H1 (cell line): Measurements from ENCODE around the gene GPX7. TPM values are rescaled to one million over a fixed set of nuclear protein-coding genes. Genes with fewer than 3 reads are reported as not detected.

ENCODE experiments used
- CHD7 ChIP-seq: fragments of 300-600 bp; sonication (generic); IDR thresholded peaks from 2 replicates; pipeline ENCODE4 v1.7.1; 2012; ENCODE audit warnings: low read length, moderate library complexity, mild to moderate bottlenecking, inconsistent platforms; ENCODE audit not compliant: insufficient replicate concordance
- HDAC6 ChIP-seq: IDR thresholded peaks from one replicate; pipeline ENCODE4 v1.7.1; 2012; ENCODE audit warnings: low read depth, mild to moderate bottlenecking, inconsistent platforms, low read length, moderate library complexity
- MAX ChIP-seq: IDR thresholded peaks from 2 replicates; pipeline ENCODE4 v1.6.1; 2012; ENCODE audit warnings: inconsistent platforms
- NRF1 ChIP-seq: IDR thresholded peaks from 2 replicates; pipeline ENCODE4 v1.6.1; 2011; ENCODE audit warnings: mild to moderate bottlenecking, low read depth, low read length, improper control_type of control experiment
- POLR2A ChIP-seq, 2 experiments: IDR thresholded peaks; 1 replicate in 1 of 2; 2 replicates in 1 of 2; pipeline ENCODE4 v1.6.1; 2011; ENCODE audit warnings: low read depth in 2 of 2, low read length in 2 of 2, mild to moderate bottlenecking in 2 of 2; ENCODE audit errors: control extremely low read depth in 1 of 2
- POU5F1 ChIP-seq: IDR thresholded peaks from 2 replicates; pipeline ENCODE4 v1.6.1; 2011; ENCODE audit warnings: low read depth, mild to moderate bottlenecking, low read length, moderate library complexity
- RFX5 ChIP-seq: IDR thresholded peaks from 2 replicates; pipeline ENCODE4 v1.6.1; 2011; ENCODE audit warnings: low read depth, low read length, improper control_type of control experiment, borderline replicate concordance
- RNF2 ChIP-seq: fragments of 200-900, 300-1000 bp; sonication (generic); IDR thresholded peaks from 2 replicates; pipeline ENCODE4 v1.7.1; 2016; ENCODE audit warnings: borderline replicate concordance, low read depth, mild to moderate bottlenecking, antibody characterized with exemption, low read length; ENCODE audit not compliant: poor library complexity, severe bottlenecking; ENCODE audit errors: missing control alignments
- SP1 ChIP-seq: IDR thresholded peaks from 2 replicates; pipeline ENCODE4 v1.6.1; 2011; ENCODE audit warnings: low read depth, low read length
- SP4 ChIP-seq: IDR thresholded peaks from 2 replicates; pipeline ENCODE4 v1.6.1; 2012; ENCODE audit warnings: low read length, inconsistent platforms
- SUZ12 ChIP-seq: fragments of 200-600 bp; sonication (generic); IDR thresholded peaks from 2 replicates; pipeline ENCODE4 v1.6.1; 2012; ENCODE audit warnings: mild to moderate bottlenecking, inconsistent platforms, low read length, moderate library complexity, mixed read lengths
- TAF1 ChIP-seq: IDR thresholded peaks from 2 replicates; pipeline ENCODE4 v1.6.1; 2011; ENCODE audit warnings: mild to moderate bottlenecking, low read depth, low read length
- TBP ChIP-seq: IDR thresholded peaks from 2 replicates; pipeline ENCODE4 v1.6.1; 2011; ENCODE audit warnings: low read depth, low read length, improper control_type of control experiment
- polyA plus RNA-seq, 7 experiments: library from polyadenylated mRNA; depleted of rRNA in 3 of 7; stranded (reverse) in 5 of 7; unstranded in 2 of 7; fragments of >200 nt in 5 of 7; fragments of 200-250 nt in 2 of 7; gene quantifications; 1 replicate in 5 of 7; 2 replicates in 1 of 7; 4 replicates in 1 of 7; pipeline versions ENCODE4 v1.2.1 to v1.2.3, GENCODE V29; 2011 to 2013; ENCODE audit warnings: missing spikeins in 2 of 7, mixed read lengths in 2 of 7
- total RNA-seq: library from RNA; stranded (reverse); fragmentation: NEBNext Ultra II Directional; extraction: Animal tissue kit (Norgen Biotek cat#: 25700); gene quantifications from 2 replicates; pipeline ENCODE4 v1.2.1, GENCODE V29; 2021

GPX7 gene
- total and polyA plus RNA-seq, 2 of the 8 experiments (the other 6 are each of a cell fraction or from before 2014, with no cell fraction given), result 13.0 to 37.5 TPM

GRCh38 chr1:52593495-52593894 lies 8.7 kb upstream of the GPX7 start (continued):
- TF ChIP-seq CHD7 (no peak), SP1 (no peak), SP4 (no peak), TAF1 (no peak), RFX5 (no peak), NRF1 (no peak), POLR2A (IDR thresholded peaks at IDR 0.05; ENCODE audit: control extremely low read depth in 1 of 2, low read depth in 2 of 2, low read length in 2 of 2) (no peak), RNF2 (no peak), TBP (no peak), SUZ12 (no peak), MAX (no peak), HDAC6 (no peak), POU5F1 (no peak)
